Heart left ventricle (tissue), 16 donors: Measurements from ENCODE around the gene TPPP3. TPM values are rescaled to one million over a fixed set of nuclear protein-coding genes. Genes with fewer than 3 reads are reported as not detected.
A peak's percentile ranks its signal among the peaks of the same experiment; 100 is the strongest.

Experiments used
- ATAC-seq, 4 donors: fragments of 200-7000 bp; cut with Tn5 transposase; one replicate each; pipeline ENCODE4 v1.9.1; 2020 to 2022; ENCODE audit warnings: moderate library complexity in 4 of 4, mild to moderate bottlenecking in 3 of 4, moderate number of reproducible peaks in 1 of 4
- DNase-seq, 5 donors: peaks; one replicate each; pipeline ENCODE4 v3.0.0-alpha.2; 2020
- H3K27ac ChIP-seq, 12 donors: fragments of 200-600 bp; sonication (generic) in 4 of 12; one replicate each; pipeline versions ENCODE4 v1.5.0 to v1.8.0; 2016 to 2022; ENCODE audit warnings: mild to moderate bottlenecking in 2 of 12
- H3K27me3 ChIP-seq, 9 donors: fragments of 200-600 bp; sonication (generic) in 2 of 9; one replicate each; pipeline versions ENCODE4 v1.5.1 to v1.8.0; 2016 to 2022; ENCODE audit warnings: mild to moderate bottlenecking in 3 of 9
- H3K36me3 ChIP-seq, 9 donors: fragments of 200-600 bp; sonication (generic) in 2 of 9; one replicate each; pipeline versions ENCODE4 v1.5.0 to v1.8.0; 2018 to 2022; ENCODE audit warnings: mild to moderate bottlenecking in 2 of 9
- H3K4me1 ChIP-seq, 12 donors: fragments of 200-600 bp; sonication (generic) in 4 of 12; one replicate each; pipeline versions ENCODE4 v1.5.0 to v1.8.0; 2016 to 2022; ENCODE audit warnings: mild to moderate bottlenecking in 3 of 12
- H3K4me3 ChIP-seq, 12 donors: fragments of 200-600 bp; sonication (generic) in 4 of 12; one replicate each; pipeline versions ENCODE4 v1.5.0 to v1.8.0; 2017 to 2022; ENCODE audit warnings: mild to moderate bottlenecking in 9 of 12, moderate library complexity in 4 of 12
- H3K9me3 ChIP-seq, 12 donors: fragments of 200-600 bp; sonication (generic) in 4 of 12; one replicate each; pipeline versions ENCODE4 v1.5.0 to v1.8.0; 2016 to 2022; ENCODE audit warnings: mild to moderate bottlenecking in 1 of 12
- POLR2A ChIP-seq, 2 donors: fragments of 450-650 bp; IDR thresholded peaks; one replicate each; pipeline ENCODE4 v1.6.1; 2017; ENCODE audit warnings: antibody characterized with exemption in 2 of 2, mild to moderate bottlenecking in 2 of 2, moderate library complexity in 2 of 2
- WGBS, 4 donors: extraction: QIAGEN DNeasy Blood & Tissue Kit in 2 of 4; methylation state at CpG; one replicate each; pipeline versions ENCODE4 v1.1.5 to v1.1.7; 2013 to 2018; 5-methylcytosine and 5-hydroxymethylcytosine counted together
- intact Hi-C, 10 donors: fragments of 100-400 bp; cut with DNase I; formaldehyde crosslinking; loops; one replicate each; pipeline versions ENCODE4 v1.11.1 to v1.14.2; 2022
- polyA plus RNA-seq, 2 donors: library from polyadenylated mRNA; stranded (reverse); fragments of 200-250 nt; gene quantifications; one replicate each; pipeline ENCODE4 v1.2.3, GENCODE V29; 2013
- total RNA-seq, 9 donors: library from RNA; depleted of rRNA in 2 of 9; stranded (reverse); fragments of >200 nt in 2 of 9; fragmentation: NEBNext Ultra II Directional in 3 of 9; extraction: Animal tissue kit (Norgen Biotek cat#: 25700) in 3 of 9; gene quantifications; one replicate each; pipeline versions ENCODE4 v1.1.0 to v1.2.4, GENCODE V29; 2016 to 2023
- TF ChIP-seq, protein P1 (sequence below), 12 donors: fragments of 200-600 bp; sonication (generic) in 4 of 12; IDR thresholded peaks; one replicate each; pipeline versions ENCODE4 v1.5.0 to v1.8.0; 2018 to 2022; ENCODE audit warnings: antibody characterized with exemption in 12 of 12, mild to moderate bottlenecking in 5 of 12
- donor health status: ischemic (EF 13 %, LVEDD 7.1; RV severe dilation, severe dysfunction).
- donor health status: healthy with polysubstance abuse.
- donor health status: DM: no; HTN: yes; CAD: no.
- donor health status: DM: no; HTN: no; CAD: no.
- donor health status: ischemic (EF 25% LVEDD 6.9; RV normal size, moderate dysfunction).
- donor health status: ischemic (EF 25% LVEDD 5.7; RV mildly dilated, moderate dysfunction).
- donor health status: healthy.
- donor health status: DM: yes; HTN: yes; CAD: no.
- donor health status: ischemic (EF 35%, LVEDD 5.7; RV mildly dilated, moderate dysfunction).
- donor health status: nonischemic (EF 11% LVEDD 7.7; RV severe dilation, severe dysfunction).
- donor health status: DM: yes; HTN: yes; CAD: no.
- donor health status: PGD.
- donor health status: ischemic (EF 29% LVEDD 5.4; RV normal size, mild dysfunction).
- donor health status: nonischemic (EF 23%, LVEDD 6.1; RV moderate dilation, normal function).

TPPP3 gene
- total and polyA plus RNA-seq, 11 donors = 7.0 to 20.1 (median 10.3) TPM

GRCh38 chr16:67391424-67392300, 1.6 kb downstream of the TPPP3 start:
- Histone ChIP-seq H3K9me3 (no peaks in the 10 kb centered on the region), H3K4me1 (peaks cover 5 to 68% (median 40%) of the 10 kb centered on the region in 12 donors), H3K4me3 (peak overlapping the region in 9 of 12 donors; percentile 41 to 67 (median 57)), H3K27me3 (peaks cover 0 to 28% (median 5%) of the 10 kb centered on the region in 9 donors), H3K27ac (peak overlapping the region in 3 of 12 donors; percentile 13 to 82 (median 79)), H3K36me3 (no peaks in the 10 kb centered on the region)
- WGBS, 4 donors = 56 to 79% (median 75%) methylated on average over 7 to 15 of the region's 15 CpGs
- intact Hi-C loops = loop anchor here in 6 of 10 donors (10.0 kb wide), 3 partner anchors 47 to 127 kb away; no protein-coding TSS in a partner anchor
- DNase-seq = peak in 2 of 5 donors; percentile 25 to 47
- TF ChIP-seq POLR2A (IDR thresholded peaks at IDR 0.05) = no peak
- TF ChIP-seq, protein P1, sequence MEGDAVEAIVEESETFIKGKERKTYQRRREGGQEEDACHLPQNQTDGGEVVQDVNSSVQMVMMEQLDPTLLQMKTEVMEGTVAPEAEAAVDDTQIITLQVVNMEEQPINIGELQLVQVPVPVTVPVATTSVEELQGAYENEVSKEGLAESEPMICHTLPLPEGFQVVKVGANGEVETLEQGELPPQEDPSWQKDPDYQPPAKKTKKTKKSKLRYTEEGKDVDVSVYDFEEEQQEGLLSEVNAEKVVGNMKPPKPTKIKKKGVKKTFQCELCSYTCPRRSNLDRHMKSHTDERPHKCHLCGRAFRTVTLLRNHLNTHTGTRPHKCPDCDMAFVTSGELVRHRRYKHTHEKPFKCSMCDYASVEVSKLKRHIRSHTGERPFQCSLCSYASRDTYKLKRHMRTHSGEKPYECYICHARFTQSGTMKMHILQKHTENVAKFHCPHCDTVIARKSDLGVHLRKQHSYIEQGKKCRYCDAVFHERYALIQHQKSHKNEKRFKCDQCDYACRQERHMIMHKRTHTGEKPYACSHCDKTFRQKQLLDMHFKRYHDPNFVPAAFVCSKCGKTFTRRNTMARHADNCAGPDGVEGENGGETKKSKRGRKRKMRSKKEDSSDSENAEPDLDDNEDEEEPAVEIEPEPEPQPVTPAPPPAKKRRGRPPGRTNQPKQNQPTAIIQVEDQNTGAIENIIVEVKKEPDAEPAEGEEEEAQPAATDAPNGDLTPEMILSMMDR (IDR thresholded peaks at IDR 0.05) = no peak
- ATAC-seq = no peak

DNA sequence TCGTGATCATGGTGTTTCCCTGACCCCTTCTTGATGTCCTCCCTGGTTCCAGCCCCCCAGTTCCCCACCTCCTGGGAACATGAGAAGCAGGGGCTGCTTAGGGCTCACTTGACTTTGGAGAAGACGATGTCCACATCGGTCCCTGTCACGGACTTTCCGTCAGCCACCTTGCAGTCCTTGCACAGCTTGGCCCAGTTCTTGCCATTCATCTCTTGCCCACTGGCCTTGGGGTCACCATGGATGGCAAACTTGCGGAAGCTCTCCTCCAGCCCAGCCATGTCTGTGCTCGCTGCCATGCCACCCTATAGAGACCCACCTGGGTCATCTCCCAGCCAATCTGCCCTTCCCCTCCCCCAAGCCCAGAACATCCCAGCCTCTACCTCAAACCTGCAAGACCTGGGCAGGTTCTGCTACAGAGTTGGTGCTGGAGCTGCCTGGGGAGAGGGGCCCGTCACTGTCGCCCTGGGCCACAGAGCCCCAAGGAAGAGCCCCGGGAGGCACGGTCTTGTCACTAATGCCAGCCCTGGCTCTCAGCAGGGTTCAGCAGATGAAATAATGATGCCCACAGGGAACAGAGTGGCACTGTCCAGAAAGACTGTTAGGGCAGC, 2.4 kb downstream of the TPPP3 start:
- no peak for DNase-seq
- 91 to 96% (median 95%) methylated on average over 8 to 11 of the region's 11 CpGs for WGBS, 4 donors
- intact Hi-C loops = loop anchor here in 6 of 10 donors (10.0 kb wide), 3 partner anchors 46 to 126 kb away; no protein-coding TSS in a partner anchor
- TF ChIP-seq, protein P1 (IDR thresholded peaks at IDR 0.05) = no peak
- no peak for TF ChIP-seq POLR2A (IDR thresholded peaks at IDR 0.05)
- ATAC-seq = no peak
- Histone ChIP-seq H3K27ac (no peak overlapping the region), H3K36me3 (no peaks in the 10 kb centered on the region), H3K9me3 (no peaks in the 10 kb centered on the region), H3K4me3 (no peak overlapping the region), H3K4me1 (peaks cover 3 to 61% (median 33%) of the 10 kb centered on the region in 12 donors), H3K27me3 (peaks cover 0 to 28% (median 5%) of the 10 kb centered on the region in 9 donors)

- Histone ChIP-seq H3K36me3 (no peaks in the 10 kb centered on the region), H3K27ac (no peak overlapping the region), H3K27me3 (peaks cover 0 to 21% (median 5%) of the 10 kb centered on the region in 9 donors), H3K4me1 (peaks cover 0 to 53% (median 25%) of the 10 kb centered on the region in 12 donors), H3K9me3 (no peaks in the 10 kb centered on the region), H3K4me3 (no peak overlapping the region)
- DNase-seq (peak in 3 of 5 donors; percentile 44 to 70 (median 54)), ATAC-seq (peak in 2 of 4 donors; percentile 12 to 27)
- WGBS, 4 donors = 84 to 90% (median 86%) methylated on average over 26 to 27 of the region's 27 CpGs
- TF ChIP-seq POLR2A (IDR thresholded peaks at IDR 0.05) = no peak
- TF ChIP-seq, protein P1 (IDR thresholded peaks at IDR 0.05) = no peak
- intact Hi-C loops = loop anchor here in 6 of 10 donors (10.0 kb wide), 3 partner anchors 45 to 125 kb away; no protein-coding TSS in a partner anchor
These were observed 3.1 kb downstream of the TPPP3 start for GRCh38 chr16:67389911-67390815.
